OCI-LY7 (cell line): Measurements from ENCODE around the gene CD59.

Source experiments
- EZH2phosphoT487 ChIP-seq: fragments of 200-600 bp; sonication (generic); IDR thresholded peaks from 2 replicates; pipeline ENCODE4 v1.6.1; 2018; ENCODE audit warnings: low read depth, borderline replicate concordance, mild to moderate bottlenecking, mixed run types, antibody characterized with exemption, low read length, moderate library complexity, mixed read lengths
- TF ChIP-seq, protein P1 (sequence below): fragments of 200-600 bp; sonication (generic); conservative IDR thresholded peaks from 2 replicates; pipeline ENCODE4 v1.5.1; 2014; ENCODE audit warnings: mild to moderate bottlenecking, antibody characterized with exemption, low read length, moderate library complexity, mixed read lengths

DNA sequence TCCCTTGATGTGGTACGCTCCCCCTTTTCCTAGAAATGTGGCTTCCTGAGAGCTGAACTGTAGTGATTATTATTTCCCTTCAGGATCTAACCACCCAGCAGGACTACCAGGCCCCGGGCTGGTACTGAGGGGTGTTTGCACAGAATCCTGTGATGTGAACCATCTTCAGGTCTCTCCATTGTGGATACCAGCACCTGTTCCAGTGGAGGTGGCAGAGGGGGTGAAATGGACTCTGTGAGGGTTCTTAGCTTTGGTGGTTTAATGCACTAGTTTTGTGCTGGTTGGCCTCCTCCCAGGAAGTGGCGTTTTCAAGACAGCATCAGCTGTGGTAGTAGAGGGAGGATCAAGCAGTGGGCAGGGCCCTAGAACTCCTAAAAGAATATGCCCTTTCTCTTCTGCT is 54.2 kb downstream of the CD59 start:
- TF ChIP-seq, protein P1, sequence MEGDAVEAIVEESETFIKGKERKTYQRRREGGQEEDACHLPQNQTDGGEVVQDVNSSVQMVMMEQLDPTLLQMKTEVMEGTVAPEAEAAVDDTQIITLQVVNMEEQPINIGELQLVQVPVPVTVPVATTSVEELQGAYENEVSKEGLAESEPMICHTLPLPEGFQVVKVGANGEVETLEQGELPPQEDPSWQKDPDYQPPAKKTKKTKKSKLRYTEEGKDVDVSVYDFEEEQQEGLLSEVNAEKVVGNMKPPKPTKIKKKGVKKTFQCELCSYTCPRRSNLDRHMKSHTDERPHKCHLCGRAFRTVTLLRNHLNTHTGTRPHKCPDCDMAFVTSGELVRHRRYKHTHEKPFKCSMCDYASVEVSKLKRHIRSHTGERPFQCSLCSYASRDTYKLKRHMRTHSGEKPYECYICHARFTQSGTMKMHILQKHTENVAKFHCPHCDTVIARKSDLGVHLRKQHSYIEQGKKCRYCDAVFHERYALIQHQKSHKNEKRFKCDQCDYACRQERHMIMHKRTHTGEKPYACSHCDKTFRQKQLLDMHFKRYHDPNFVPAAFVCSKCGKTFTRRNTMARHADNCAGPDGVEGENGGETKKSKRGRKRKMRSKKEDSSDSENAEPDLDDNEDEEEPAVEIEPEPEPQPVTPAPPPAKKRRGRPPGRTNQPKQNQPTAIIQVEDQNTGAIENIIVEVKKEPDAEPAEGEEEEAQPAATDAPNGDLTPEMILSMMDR, result no peak
- no peak for TF ChIP-seq EZH2phosphoT487
